Activated CD4-positive, alpha-beta memory T cell treated with anti-CD3 and anti-CD28 coated beads for 36 hours (primary cell): ENCODE results near the gene KPNA2. TPM values are rescaled to one million over a fixed set of nuclear protein-coding genes. Genes with fewer than 3 reads are reported as not detected.

Experiments used
- CTCF ChIA-PET: fragments of 350-600 bp; sonication (Branson Sonifier 250); formaldehyde crosslinking; loops from one replicate; lab custom pipeline; 2021; ENCODE audit warnings: antibody characterized with exemption, inconsistent platforms; lab: Charles Lee
- POLR2A ChIA-PET: fragments of 350-600 bp; sonication (Branson Sonifier 250); formaldehyde crosslinking; loops from one replicate; lab custom pipeline; 2021; ENCODE audit warnings: antibody characterized with exemption; lab: Charles Lee
- DNase-seq: peaks from one replicate; pipeline ENCODE4 v3.0.0-alpha.2; 2020
- H3K27ac Mint-ChIP-seq: one replicate; pipeline ENCODE4 v1.8.0; 2021; ENCODE audit warnings: mixed read lengths
- H3K27me3 Mint-ChIP-seq: one replicate; pipeline ENCODE4 v1.8.0; 2021; ENCODE audit warnings: mixed read lengths
- H3K36me3 Mint-ChIP-seq: one replicate; pipeline ENCODE4 v1.8.0; 2021; ENCODE audit warnings: mixed read lengths
- H3K4me1 Mint-ChIP-seq: one replicate; pipeline ENCODE4 v1.8.0; 2021; ENCODE audit warnings: low read depth, mixed read lengths
- H3K4me3 Mint-ChIP-seq: one replicate; pipeline ENCODE4 v1.8.0; 2021; ENCODE audit warnings: mild to moderate bottlenecking, mixed read lengths
- H3K9me3 Mint-ChIP-seq: one replicate; pipeline ENCODE4 v1.8.0; 2021; ENCODE audit warnings: mixed read lengths
- intact Hi-C: fragments of 100-400 bp; cut with micrococcal nuclease; formaldehyde crosslinking; loops from one replicate; pipeline ENCODE4 v1.15.1; 2023
- total RNA-seq, 2 experiments: library from RNA; stranded (reverse); gene quantifications; one replicate each; pipeline ENCODE4 v1.2.3, GENCODE V29; 2021

Gene KPNA2
- total RNA-seq, 2 experiments from 2014 or later: 225 to 229 TPM

DNA sequence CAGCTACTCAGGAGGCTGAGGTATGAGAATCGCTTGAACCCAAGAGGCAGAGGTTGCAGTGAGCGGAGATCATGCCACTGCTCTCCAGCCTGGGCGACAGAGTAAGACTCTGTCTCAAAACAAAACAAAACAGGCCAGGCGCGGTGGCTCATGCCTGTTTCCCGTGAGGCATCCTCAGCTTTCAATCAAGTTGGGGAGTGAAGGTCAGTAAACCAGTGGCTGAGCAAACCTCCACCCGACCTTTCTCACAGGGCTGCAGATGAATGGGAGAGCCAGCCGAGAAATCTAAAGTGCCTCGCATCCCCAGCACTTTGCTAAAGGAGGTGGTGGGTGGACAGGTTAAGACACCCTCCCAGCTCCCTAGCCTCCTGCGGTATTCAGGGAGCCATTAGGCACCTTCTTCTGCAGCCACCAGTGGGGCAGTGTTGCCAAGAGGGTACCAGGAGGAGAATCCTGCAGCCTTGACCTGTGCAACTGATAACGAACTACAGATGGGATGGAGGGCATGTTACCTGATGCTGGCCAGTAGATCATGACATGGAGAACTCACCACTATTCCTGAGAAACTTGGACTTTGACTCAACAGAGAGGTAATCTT lies 59.0 kb downstream of the KPNA2 start:
- CTCF ChIA-PET: no interaction called here
- POLR2A ChIA-PET: no interaction called here
- H3K9me3 Mint-ChIP-seq: no peaks in the 10 kb centered on the region
- intact Hi-C loops: no loop called here
- no peak overlapping the region for H3K27ac Mint-ChIP-seq
- H3K4me3 Mint-ChIP-seq: no peak overlapping the region
- DNase-seq: no peak
- H3K27me3 Mint-ChIP-seq: no peaks in the 10 kb centered on the region
- peaks cover 5% of the 10 kb centered on the region for H3K4me1 Mint-ChIP-seq
- no peaks in the 10 kb centered on the region for H3K36me3 Mint-ChIP-seq

- Mint-ChIP-seq H3K9me3 (no peaks in the 10 kb centered on the region), H3K27me3 (no peaks in the 10 kb centered on the region), H3K27ac (no peak overlapping the region), H3K36me3 (no peaks in the 10 kb centered on the region), H3K4me3 (no peak overlapping the region), H3K4me1 (no peaks in the 10 kb centered on the region)
- intact Hi-C loops: no loop called here
- no peak for DNase-seq
- ChIA-PET POLR2A (no interaction called here), CTCF (no interaction called here)
These were observed 59.8 kb downstream of the KPNA2 start for GRCh38 chr17:68095205-68095811.

DNA sequence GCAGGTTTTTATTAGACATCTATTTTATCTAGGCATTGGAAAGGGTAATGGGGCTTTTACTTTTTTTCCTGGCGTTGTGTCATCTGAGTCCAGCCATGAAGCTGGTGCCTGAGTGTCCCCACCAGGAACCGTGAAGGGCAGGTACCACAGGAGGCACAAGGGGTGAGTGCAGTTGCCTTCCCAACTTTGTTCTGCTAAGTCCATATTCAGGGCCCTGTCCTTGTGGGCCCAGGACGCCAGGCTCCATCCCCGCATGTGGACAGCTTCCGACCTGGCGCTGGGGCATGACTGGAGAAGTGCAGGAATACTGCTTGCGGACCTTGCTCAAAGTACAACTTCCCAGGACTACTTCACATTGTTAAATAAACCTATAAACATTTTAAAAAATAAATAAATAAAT lies 60.6 kb downstream of the KPNA2 start:
- Mint-ChIP-seq H3K27ac (no peak overlapping the region), H3K9me3 (no peaks in the 10 kb centered on the region), H3K36me3 (no peaks in the 10 kb centered on the region), H3K4me3 (no peak overlapping the region), H3K27me3 (no peaks in the 10 kb centered on the region), H3K4me1 (peaks cover 3% of the 10 kb centered on the region)
- POLR2A ChIA-PET: no interaction called here
- CTCF ChIA-PET: no interaction called here
- intact Hi-C loops: no loop called here
- DNase-seq: no peak

Other genes starting within 250 kb of the KPNA2 start
- gene BPTF, start 210.2 kb upstream of the KPNA2 start, total RNA-seq: 10 to 100 TPM; 67.6 to 71.4 TPM
- gene C17orf58, start 39.3 kb upstream of the KPNA2 start, total RNA-seq: 10 to 100 TPM; 29.8 to 31.1 TPM
- gene AMZ2, start 212.3 kb downstream of the KPNA2 start, total RNA-seq: 100 to 1,000 TPM; 134 to 146 TPM